ENCODE data around the gene DNAJC10. TPM values are rescaled to one million over a fixed set of nuclear protein-coding genes. Genes with fewer than 3 reads are reported as not detected.
"Not testable (repeated sequence)": the region's sequence is repeated elsewhere in the genome, so short reads cannot be mapped to it uniquely, and the experiment has no call there.

The DNAJC10 gene
- total RNA-seq, 1 donor from 2014 or later: 174 TPM

DNA sequence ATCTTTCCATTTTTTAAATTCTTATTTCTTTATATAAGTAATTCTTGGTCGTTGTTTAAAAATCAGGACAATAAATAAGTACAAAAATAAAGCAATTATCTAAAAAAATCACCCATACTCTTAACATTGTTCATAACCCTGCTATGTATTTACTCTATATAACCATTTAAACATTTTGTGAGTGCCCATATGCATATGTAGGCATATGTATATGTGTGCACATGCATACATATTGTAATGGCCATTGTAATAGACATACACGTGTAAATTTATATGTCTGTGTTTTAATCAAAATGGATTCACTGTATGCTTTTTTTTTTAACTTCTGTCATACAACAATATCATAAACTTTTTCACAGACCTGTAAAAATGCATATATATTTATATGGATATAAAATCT lies 25.6 kb downstream of the DNAJC10 start:
- peaks cover 3% of the 10 kb centered on the region for H3K9me3 Mint-ChIP-seq

DNA sequence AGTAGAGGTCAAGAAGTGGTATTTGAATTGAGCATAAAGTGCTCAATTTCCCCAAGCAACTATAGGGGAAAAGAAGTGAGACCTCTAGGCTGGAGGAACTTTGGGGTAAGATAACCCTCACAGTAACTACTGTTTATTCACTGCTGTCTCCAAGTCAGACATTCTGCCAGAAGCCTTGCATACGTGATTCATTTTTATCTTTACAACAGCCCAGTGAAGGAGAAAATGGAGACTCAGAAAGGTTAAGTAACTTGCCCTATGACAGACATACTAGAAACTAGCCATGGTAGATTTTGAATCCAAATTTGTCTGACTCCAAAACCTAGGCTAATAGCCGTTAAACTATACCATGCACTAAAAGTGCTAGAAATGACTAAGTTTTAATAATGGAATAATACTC lies 28.4 kb downstream of the DNAJC10 start:
- Mint-ChIP-seq H3K36me3 (peaks cover 40% of the 10 kb centered on the region), H3K9me3 (peaks cover 3% of the 10 kb centered on the region), H3K4me1 (no peaks in the 10 kb centered on the region), H3K27me3 (ENCODE audit: insufficient read depth, low read depth) (peaks cover 2% of the 10 kb centered on the region), H3K27ac (no peak overlapping the region), H3K4me3 (no peak overlapping the region)
- DNase-seq (ENCODE audit: low spot score): no peak
- Histone ChIP-seq H3K4me3 (no peak overlapping the region), H3K27me3 (no peaks in the 10 kb centered on the region), H3K79me2 (ENCODE audit: low read depth) (no peaks in the 10 kb centered on the region), H3K4me2 (no peak overlapping the region), H4K20me1 (ENCODE audit: low read depth) (no peaks in the 10 kb centered on the region), H3K9me3 (ENCODE audit: low read depth) (no peaks in the 10 kb centered on the region), H3K36me3 (peaks cover 40% of the 10 kb centered on the region), H3K4me1 (no peaks in the 10 kb centered on the region), H3K9ac (no peak overlapping the region), H3K27ac (no peak overlapping the region), H3F3A (ENCODE audit: low read depth) (peaks cover 8% of the 10 kb centered on the region), H2AFZ (replicated peaks) (no peak overlapping the region)
- TF ChIP-seq, protein P1, sequence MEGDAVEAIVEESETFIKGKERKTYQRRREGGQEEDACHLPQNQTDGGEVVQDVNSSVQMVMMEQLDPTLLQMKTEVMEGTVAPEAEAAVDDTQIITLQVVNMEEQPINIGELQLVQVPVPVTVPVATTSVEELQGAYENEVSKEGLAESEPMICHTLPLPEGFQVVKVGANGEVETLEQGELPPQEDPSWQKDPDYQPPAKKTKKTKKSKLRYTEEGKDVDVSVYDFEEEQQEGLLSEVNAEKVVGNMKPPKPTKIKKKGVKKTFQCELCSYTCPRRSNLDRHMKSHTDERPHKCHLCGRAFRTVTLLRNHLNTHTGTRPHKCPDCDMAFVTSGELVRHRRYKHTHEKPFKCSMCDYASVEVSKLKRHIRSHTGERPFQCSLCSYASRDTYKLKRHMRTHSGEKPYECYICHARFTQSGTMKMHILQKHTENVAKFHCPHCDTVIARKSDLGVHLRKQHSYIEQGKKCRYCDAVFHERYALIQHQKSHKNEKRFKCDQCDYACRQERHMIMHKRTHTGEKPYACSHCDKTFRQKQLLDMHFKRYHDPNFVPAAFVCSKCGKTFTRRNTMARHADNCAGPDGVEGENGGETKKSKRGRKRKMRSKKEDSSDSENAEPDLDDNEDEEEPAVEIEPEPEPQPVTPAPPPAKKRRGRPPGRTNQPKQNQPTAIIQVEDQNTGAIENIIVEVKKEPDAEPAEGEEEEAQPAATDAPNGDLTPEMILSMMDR (IDR thresholded peaks at IDR 0.05): no peak
- TF ChIP-seq EZH2phosphoT487 (IDR thresholded peaks at IDR 0.05) (no peak), EZH2 (IDR thresholded peaks at IDR 0.05) (no peak)

More for the DNA sequence above, 25.6 kb downstream of the DNAJC10 start:
- Histone ChIP-seq H3K4me1 (no peaks in the 10 kb centered on the region), H3K79me2 (ENCODE audit: low read depth) (no peaks in the 10 kb centered on the region), H3K4me2 (no peak overlapping the region), H2AFZ (replicated peaks) (no peak overlapping the region), H3K9ac (no peak overlapping the region), H3K27ac (no peak overlapping the region), H4K20me1 (ENCODE audit: low read depth) (no peaks in the 10 kb centered on the region), H3K36me3 (peaks cover 46% of the 10 kb centered on the region), H3K4me3 (no peak overlapping the region), H3K9me3 (ENCODE audit: low read depth) (no peaks in the 10 kb centered on the region), H3F3A (ENCODE audit: low read depth) (peaks cover 8% of the 10 kb centered on the region), H3K27me3 (no peaks in the 10 kb centered on the region)
- H3K4me1 Mint-ChIP-seq: no peaks in the 10 kb centered on the region
- H3K27me3 Mint-ChIP-seq (ENCODE audit: insufficient read depth, low read depth): peaks cover 2% of the 10 kb centered on the region
- H3K27ac Mint-ChIP-seq: no peak overlapping the region
- no peak overlapping the region for H3K4me3 Mint-ChIP-seq
- TF ChIP-seq EZH2 (IDR thresholded peaks at IDR 0.05) (no peak), EZH2phosphoT487 (IDR thresholded peaks at IDR 0.05) (no peak)
- TF ChIP-seq, protein P1 (IDR thresholded peaks at IDR 0.05): no peak
- H3K36me3 Mint-ChIP-seq: peaks cover 44% of the 10 kb centered on the region
- DNase-seq (ENCODE audit: low spot score): no peak

DNA sequence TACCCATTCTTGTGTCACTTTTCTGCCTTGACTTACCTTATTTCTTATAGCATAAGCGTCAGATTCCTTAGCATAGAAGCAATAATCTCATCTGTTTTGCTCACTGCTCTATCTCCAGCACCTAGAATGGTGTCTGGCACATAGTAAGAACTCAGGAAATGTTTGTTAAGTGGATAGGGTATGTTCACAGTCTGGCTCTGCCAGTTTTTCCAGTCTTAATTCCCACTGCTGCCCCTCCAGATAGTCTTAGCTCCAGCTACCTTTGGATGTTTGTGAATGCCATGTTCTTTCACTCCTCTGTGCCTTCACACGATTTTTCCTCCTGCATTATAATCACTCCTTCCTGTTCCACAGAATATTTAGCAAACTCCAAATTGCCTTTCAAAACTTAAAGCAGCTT lies 29.0 kb downstream of the DNAJC10 start:
- no peaks in the 10 kb centered on the region for H3K4me1 ChIP-seq
- Mint-ChIP-seq H3K27ac (no peak overlapping the region), H3K4me1 (no peaks in the 10 kb centered on the region), H3K9me3 (peaks cover 3% of the 10 kb centered on the region), H3K27me3 (ENCODE audit: insufficient read depth, low read depth) (peaks cover 2% of the 10 kb centered on the region), H3K4me3 (no peak overlapping the region), H3K36me3 (peaks cover 43% of the 10 kb centered on the region)
- no peak overlapping the region for H3K9ac ChIP-seq
- H3K27ac ChIP-seq: no peak overlapping the region
- H4K20me1 ChIP-seq (ENCODE audit: low read depth): no peaks in the 10 kb centered on the region
- no peak for DNase-seq (ENCODE audit: low spot score)
- TF ChIP-seq, protein P1 (IDR thresholded peaks at IDR 0.05): no peak
- no peak for TF ChIP-seq EZH2phosphoT487 (IDR thresholded peaks at IDR 0.05)
- TF ChIP-seq EZH2 (IDR thresholded peaks at IDR 0.05): no peak
- no peak overlapping the region for H2AFZ ChIP-seq (replicated peaks)
- no peaks in the 10 kb centered on the region for H3K27me3 ChIP-seq
- H3F3A ChIP-seq (ENCODE audit: low read depth): peaks cover 6% of the 10 kb centered on the region
- no peaks in the 10 kb centered on the region for H3K9me3 ChIP-seq (ENCODE audit: low read depth)
- H3K4me3 ChIP-seq: no peak overlapping the region
- H3K79me2 ChIP-seq (ENCODE audit: low read depth): no peaks in the 10 kb centered on the region
- no peak overlapping the region for H3K4me2 ChIP-seq
- peaks cover 35% of the 10 kb centered on the region for H3K36me3 ChIP-seq

DNA sequence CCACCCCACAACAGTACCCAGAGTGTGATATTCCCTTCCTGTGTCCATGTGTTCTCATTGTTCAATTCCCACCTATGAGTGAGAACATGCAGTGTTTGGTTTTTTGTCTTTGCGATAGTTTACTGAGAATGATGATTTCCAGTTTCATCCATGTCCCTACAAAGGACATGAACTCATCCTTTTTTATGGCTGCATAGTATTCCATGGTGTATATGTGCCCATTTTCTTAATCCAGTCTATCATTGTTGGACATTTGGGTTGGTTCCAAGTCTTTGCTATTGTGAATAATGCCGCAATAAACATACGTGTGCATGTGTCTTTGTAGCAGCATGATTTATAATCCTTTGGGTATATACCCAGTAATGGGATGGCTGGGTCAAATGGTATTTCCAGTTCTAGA lies 29.8 kb downstream of the DNAJC10 start:
- not testable (repeated sequence) for H3K27ac Mint-ChIP-seq; H3K27me3 Mint-ChIP-seq (ENCODE audit: insufficient read depth, low read depth); H3K4me1 Mint-ChIP-seq; DNase-seq (ENCODE audit: low spot score); H3K9me3 Mint-ChIP-seq; H3K4me2 ChIP-seq; H3K27me3 ChIP-seq; H4K20me1 ChIP-seq (ENCODE audit: low read depth); H3K9ac ChIP-seq; H2AFZ ChIP-seq (replicated peaks); H3F3A ChIP-seq (ENCODE audit: low read depth); H3K79me2 ChIP-seq (ENCODE audit: low read depth); H3K4me1 ChIP-seq; H3K27ac ChIP-seq; H3K4me3 Mint-ChIP-seq; H3K4me3 ChIP-seq; H3K9me3 ChIP-seq (ENCODE audit: low read depth)
- H3K36me3 ChIP-seq: peaks cover 26% of the 10 kb centered on the region
- peaks cover 48% of the 10 kb centered on the region for H3K36me3 Mint-ChIP-seq

Measured in neural progenitor cell (in vitro differentiated cells).